K562 (cell line): ENCODE measurements around the gene AGPAT3. TPM values are rescaled to one million over a fixed set of nuclear protein-coding genes. Genes with fewer than 3 reads are reported as not detected.

Experiments
- ARID2 ChIP-seq: fragments of 450-650 bp; IDR thresholded peaks from 2 replicates; pipeline ENCODE4 v1.6.1; 2017; ENCODE audit warnings: antibody characterized with exemption, mild to moderate bottlenecking
- CTCF ChIP-seq, 3 experiments: IDR thresholded peaks in 2 of 3; conservative IDR thresholded peaks in 1 of 3; 2 replicates each; pipeline ENCODE4 v1.5.1; 2011 to 2012; ENCODE audit warnings: low read length in 3 of 3, mild to moderate bottlenecking in 3 of 3, control low read depth in 2 of 3, improper control_type of control experiment in 1 of 3, inconsistent platforms in 1 of 3, low read depth in 1 of 3, mixed read lengths in 1 of 3, moderate library complexity in 1 of 3; ENCODE audit not compliant: insufficient read depth in 2 of 3
- E2F8 ChIP-seq: fragments of 450-650 bp; IDR thresholded peaks from 2 replicates; pipeline ENCODE4 v1.7.1; 2018; ENCODE audit warnings: mild to moderate bottlenecking, low read depth; ENCODE audit not compliant: partially characterized antibody
- ILK ChIP-seq: fragments of 450-650 bp; IDR thresholded peaks from 2 replicates; pipeline ENCODE4 v1.6.1; 2016; ENCODE audit warnings: missing genetic modification characterization, low read depth, mild to moderate bottlenecking, missing compliant biosample characterization, moderate library complexity, borderline replicate concordance
- MLLT1 ChIP-seq, 2 experiments: fragments of 450-650 bp; IDR thresholded peaks; 2 replicates each; pipeline ENCODE4 v1.6.1; 2016
- SAFB ChIP-seq: fragments of 200-400 bp; formaldehyde crosslinking; IDR thresholded peaks from 2 replicates; pipeline ENCODE4 v1.6.1; 2017; ENCODE audit warnings: low read depth, low read length, borderline replicate concordance
- SMC3 ChIP-seq: conservative IDR thresholded peaks from 2 replicates; pipeline ENCODE4 v1.6.1; 2011; ENCODE audit warnings: low read depth, low read length, improper control_type of control experiment; ENCODE audit not compliant: insufficient read depth
- TBL1XR1 ChIP-seq, 2 experiments: IDR thresholded peaks; 2 replicates each; pipeline ENCODE4 v1.6.1; 2012; ENCODE audit warnings: improper control_type of control experiment in 2 of 2, low read length in 2 of 2, mild to moderate bottlenecking in 1 of 2
- TEAD1 ChIP-seq, 2 experiments: fragments of 450-650 bp in 1 of 2; sonication (generic) in 1 of 2; formaldehyde crosslinking; IDR thresholded peaks; 2 replicates each; pipeline versions ENCODE4 v1.4.0 to v1.8.0; 2020 to 2022; ENCODE audit warnings: mild to moderate bottlenecking in 2 of 2, missing genetic modification reagents in 1 of 2
- ZBTB9 ChIP-seq: fragments of 450-650 bp; formaldehyde crosslinking; IDR thresholded peaks from 2 replicates; pipeline ENCODE4 v1.4.0; 2020; ENCODE audit warnings: mild to moderate bottlenecking, moderate library complexity
- polyA plus RNA-seq, 8 experiments: library from polyadenylated mRNA; depleted of rRNA in 4 of 8; stranded (reverse) in 5 of 8; unstranded in 3 of 8; fragments of >200 nt; fragmentation: Nextera tagmentation in 2 of 8; fragmentation: Illumina TruSeq in 1 of 8; extraction: Ambion mirVana in 2 of 8; extraction: Trizol in 1 of 8; gene quantifications; 2 replicates each; pipeline versions ENCODE4 v1.2.1 to v1.2.3, GENCODE V29; 2011 to 2014; ENCODE audit warnings: inconsistent platforms in 1 of 8, missing spikeins in 1 of 8
- total RNA-seq, 7 experiments: library from RNA; depleted of rRNA in 6 of 7; stranded (reverse); fragments of >200 nt in 6 of 7; fragmentation: Illumina TruSeq in 2 of 7; extraction: Trizol in 2 of 7; gene quantifications; 2 replicates each; pipeline versions ENCODE4 v1.2.1 to v1.2.3, GENCODE V29; 2011 to 2021; ENCODE audit warnings: low replicate concordance in 1 of 7

Gene AGPAT3
- total and polyA plus RNA-seq, 9 of the 15 experiments (the other 6 are each of a cell fraction or from before 2014, with no cell fraction given) = 1.5 to 88.4 (median 35.7) TPM

DNA sequence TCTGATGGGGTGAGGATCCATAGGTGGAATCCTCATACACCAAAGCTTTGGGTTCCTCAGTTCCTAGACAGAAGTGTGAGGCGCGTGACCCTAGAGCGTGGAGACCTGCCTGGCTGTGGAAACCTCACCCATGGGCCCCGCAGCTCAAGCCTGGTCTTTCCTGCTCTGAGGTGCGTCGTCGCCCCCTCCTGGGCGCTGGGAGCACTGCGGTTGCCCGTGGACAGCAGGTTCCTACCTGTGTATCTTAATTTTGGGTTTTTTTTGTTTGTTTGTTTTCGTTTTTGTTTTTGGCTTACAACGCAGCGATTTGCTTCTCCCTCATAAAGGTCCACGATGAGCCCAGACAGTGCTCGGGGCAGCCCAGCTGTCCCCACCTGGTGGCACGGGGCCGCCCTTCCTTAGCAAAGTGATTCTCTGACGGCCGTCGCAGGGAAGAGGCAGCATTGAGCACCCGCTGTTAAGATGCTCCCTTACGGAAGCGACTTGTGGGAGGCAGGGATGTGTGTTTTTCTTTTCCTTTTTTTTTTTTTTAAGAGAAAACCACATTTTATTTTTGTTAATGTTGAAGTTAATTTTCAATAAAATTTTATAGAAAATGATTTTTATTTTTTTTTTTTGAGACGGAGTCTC lies 110.6 kb downstream of the AGPAT3 start (continued):
- no peak for TF ChIP-seq E2F8
- peak; percentile 55; the same call in 1 of the 2 replicates for TF ChIP-seq SAFB
- TF ChIP-seq ILK = no peak
- no peak for TF ChIP-seq ZBTB9 (CRISPR knock-in tag)
- peak; percentile 63; the same call in 1 of the 2 replicates for TF ChIP-seq ARID2
- TF ChIP-seq CTCF (IDR thresholded peaks at IDR 0.05 in 2 of 3, conservative IDR thresholded peaks at IDR 0.05 in 1 of 3; ENCODE audit: insufficient read depth in 2 of 3, low read depth in 1 of 3, low read length in 3 of 3) = peak; percentile 95 to 99 (median 96)
- TF ChIP-seq SMC3 = peak; percentile 94
- 0 out of 4 replicates have a peak, but pooled peaks of 1 of the 2 experiments have one; percentile 43 for TF ChIP-seq TEAD1 (CRISPR knock-in tag; IDR thresholded peaks at IDR 0.05)
- TF ChIP-seq TBL1XR1 (IDR thresholded peaks at IDR 0.05; ENCODE audit: low read length in 2 of 2) = 0 out of 4 replicates have a peak, but pooled peaks of 1 of the 2 experiments have one; percentile 44
- peak in 1 of 2 experiments; percentile 41; a peak in 1 of 4 replicates for TF ChIP-seq MLLT1 (IDR thresholded peaks at IDR 0.05)
